DMS79 treated with DMSO at 0.1 percent for 48 hours (cell line): ENCODE measurements around the gene SMYD5.
A peak's percentile ranks its signal among the peaks of the same experiment; 100 is the strongest.

ENCODE experiments used
- DNase-seq: peaks from one replicate; lab custom pipeline; 2025; lab: John Stamatoyannopoulos, UW

Gene SMYD5

GRCh38 chr2:73238976-73239375 lies 24.9 kb downstream of the SMYD5 start:
- no peak for DNase-seq

- no peak for DNase-seq
These were observed 25.7 kb downstream of the SMYD5 start for GRCh38 chr2:73239776-73240175.

- peak; percentile 92 for DNase-seq
These were observed 30.0 kb downstream of the SMYD5 start for GRCh38 chr2:73243884-73244570.

- DNase-seq, result no peak
These were observed 30.5 kb downstream of the SMYD5 start for GRCh38 chr2:73244580-73244979.

- DNase-seq, result no peak
These were observed 32.8 kb downstream of the SMYD5 start for GRCh38 chr2:73246850-73247249.

- DNase-seq, result no peak
These were observed 35.6 kb downstream of the SMYD5 start for GRCh38 chr2:73249636-73250035.

- DNase-seq, result peak; percentile 26
These were observed 37.1 kb downstream of the SMYD5 start for GRCh38 chr2:73250872-73251846.

- no peak for DNase-seq
These were observed 38.4 kb downstream of the SMYD5 start for GRCh38 chr2:73252238-73253027.

- no peak for DNase-seq
These were observed 39.4 kb downstream of the SMYD5 start for GRCh38 chr2:73253400-73253799.

GRCh38 chr2:73253901-73254300 lies 39.9 kb downstream of the SMYD5 start:
- no peak for DNase-seq

GRCh38 chr2:73254343-73255006 lies 40.4 kb downstream of the SMYD5 start:
- DNase-seq, result no peak

GRCh38 chr2:73255007-73255644 lies 41.1 kb downstream of the SMYD5 start:
- DNase-seq, result no peak

- no peak for DNase-seq
These were observed 42.0 kb downstream of the SMYD5 start for GRCh38 chr2:73255907-73256617.

- no peak for DNase-seq
These were observed 42.5 kb downstream of the SMYD5 start for GRCh38 chr2:73256618-73256922.

- no peak for DNase-seq
These were observed 43.0 kb downstream of the SMYD5 start for GRCh38 chr2:73257021-73257420.

GRCh38 chr2:73257425-73258125 lies 43.5 kb downstream of the SMYD5 start:
- no peak for DNase-seq

- no peak for DNase-seq
These were observed 44.3 kb downstream of the SMYD5 start for GRCh38 chr2:73258186-73258912.

- no peak for DNase-seq
These were observed 44.8 kb downstream of the SMYD5 start for GRCh38 chr2:73258913-73259215.

GRCh38 chr2:73259276-73259675 lies 45.2 kb downstream of the SMYD5 start:
- DNase-seq, result no peak
